Measurements from ENCODE around the gene SDC4. TPM values are rescaled to one million over a fixed set of nuclear protein-coding genes. Genes with fewer than 3 reads are reported as not detected.
A peak's percentile ranks its signal among the peaks of the same experiment; 100 is the strongest.

The SDC4 gene
- total and polyA plus RNA-seq, 2 donors: 7.4 to 18.9 TPM

GRCh38 chr20:45330476-45330875 lies 17.7 kb downstream of the SDC4 start:
- Histone ChIP-seq H3K27ac (ENCODE audit: low read depth in 1 of 2, low read length in 1 of 2) (no peak overlapping the region), H3K36me3 (ENCODE audit: control insufficient read depth in 2 of 2, insufficient read depth in 2 of 2, low read length in 1 of 2) (no peaks in the 10 kb centered on the region)
- 94% methylated on average over 3 of the region's 3 CpGs for WGBS

DNA sequence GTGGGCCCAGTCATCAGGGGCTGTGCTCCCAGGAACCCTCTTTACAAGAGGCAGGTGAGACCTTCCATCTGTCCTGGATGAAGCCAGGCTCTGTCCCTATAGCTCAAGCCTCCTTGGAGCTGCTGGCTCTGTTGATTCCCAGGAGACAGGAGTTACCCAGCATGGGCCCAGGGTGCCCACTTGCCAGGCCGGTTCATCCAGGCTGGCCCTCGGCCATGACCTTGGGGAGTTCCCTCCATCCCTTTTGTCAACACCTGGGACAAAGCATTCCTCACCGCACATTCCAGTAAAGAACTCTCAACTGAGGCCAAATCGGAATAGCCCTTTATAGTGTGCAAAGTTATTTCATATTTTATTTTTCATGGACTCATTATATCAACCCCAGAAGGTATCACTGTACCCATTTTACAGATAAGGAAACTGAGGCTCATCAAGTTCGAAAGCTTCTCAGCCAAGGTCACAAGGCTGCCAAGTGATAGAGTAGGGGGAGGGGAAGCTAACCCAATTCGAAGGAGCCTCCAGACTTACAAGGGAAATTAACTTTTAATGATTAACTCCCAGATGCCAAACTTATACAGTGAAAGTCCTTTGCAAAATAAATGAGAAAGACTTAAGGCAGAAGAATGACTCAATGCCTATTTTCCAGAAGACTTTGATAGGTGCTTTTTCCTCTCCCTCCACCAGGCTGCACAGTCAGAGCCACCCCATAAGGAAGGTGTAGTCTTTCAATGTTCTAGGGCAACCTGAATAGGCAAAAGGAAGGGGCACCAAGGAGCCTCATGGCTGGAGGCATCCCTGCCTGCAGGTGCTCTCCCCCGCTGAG lies 18.5 kb downstream of the SDC4 start:
- DNase-seq (ENCODE audit: low read depth in 6 of 9, low spot score in 9 of 9): no peak

More at GRCh38 chr20:45330476-45330875, 17.7 kb downstream of the SDC4 start:
- Histone ChIP-seq H3K9me3 (ENCODE audit: control insufficient read depth in 2 of 2, insufficient read depth in 1 of 2, low read length in 1 of 2) (no peaks in the 10 kb centered on the region), H3K4me1 (ENCODE audit: control insufficient read depth in 2 of 2, insufficient read depth in 2 of 2, low read length in 2 of 2) (no peaks in the 10 kb centered on the region), H3K4me3 (ENCODE audit: low read length in 2 of 2) (no peak overlapping the region), H3K27me3 (ENCODE audit: control insufficient read depth in 2 of 2, insufficient read depth in 1 of 2, low read length in 1 of 2) (no peaks in the 10 kb centered on the region)
- DNase-seq (ENCODE audit: low read depth in 6 of 9, low spot score in 9 of 9): no peak

GRCh38 chr20:45328451-45328850 lies 19.8 kb downstream of the SDC4 start:
- WGBS: 95% methylated on average over 4 of the region's 4 CpGs
- Histone ChIP-seq H3K27me3 (ENCODE audit: control insufficient read depth in 2 of 2, insufficient read depth in 1 of 2, low read length in 1 of 2) (no peaks in the 10 kb centered on the region), H3K9me3 (ENCODE audit: control insufficient read depth in 2 of 2, insufficient read depth in 1 of 2, low read length in 1 of 2) (no peaks in the 10 kb centered on the region), H3K4me1 (ENCODE audit: control insufficient read depth in 2 of 2, insufficient read depth in 2 of 2, low read length in 2 of 2) (no peaks in the 10 kb centered on the region), H3K27ac (ENCODE audit: low read depth in 1 of 2, low read length in 1 of 2) (no peak overlapping the region), H3K4me3 (ENCODE audit: low read length in 2 of 2) (no peak overlapping the region), H3K36me3 (ENCODE audit: control insufficient read depth in 2 of 2, insufficient read depth in 2 of 2, low read length in 1 of 2) (no peaks in the 10 kb centered on the region)
- no peak for DNase-seq (ENCODE audit: low read depth in 6 of 9, low spot score in 9 of 9)

More for the DNA sequence above, 18.5 kb downstream of the SDC4 start:
- no peaks in the 10 kb centered on the region for H3K4me1 ChIP-seq (ENCODE audit: control insufficient read depth in 2 of 2, insufficient read depth in 2 of 2, low read length in 2 of 2)
- WGBS: 89% methylated on average over 7 of the region's 7 CpGs
- H3K27me3 ChIP-seq (ENCODE audit: control insufficient read depth in 2 of 2, insufficient read depth in 1 of 2, low read length in 1 of 2): no peaks in the 10 kb centered on the region
- H3K27ac ChIP-seq (ENCODE audit: low read depth in 1 of 2, low read length in 1 of 2): no peak overlapping the region
- H3K9me3 ChIP-seq (ENCODE audit: control insufficient read depth in 2 of 2, insufficient read depth in 1 of 2, low read length in 1 of 2): no peaks in the 10 kb centered on the region
- no peak overlapping the region for H3K4me3 ChIP-seq (ENCODE audit: low read length in 2 of 2)
- H3K36me3 ChIP-seq (ENCODE audit: control insufficient read depth in 2 of 2, insufficient read depth in 2 of 2, low read length in 1 of 2): no peaks in the 10 kb centered on the region

- no peaks in the 10 kb centered on the region for H3K4me1 ChIP-seq (ENCODE audit: control insufficient read depth in 2 of 2, insufficient read depth in 2 of 2, low read length in 2 of 2)
- no peaks in the 10 kb centered on the region for H3K9me3 ChIP-seq (ENCODE audit: control insufficient read depth in 2 of 2, insufficient read depth in 1 of 2, low read length in 1 of 2)
- 93% methylated on average over 6 of the region's 6 CpGs for WGBS
- no peaks in the 10 kb centered on the region for H3K27me3 ChIP-seq (ENCODE audit: control insufficient read depth in 2 of 2, insufficient read depth in 1 of 2, low read length in 1 of 2)
- H3K36me3 ChIP-seq (ENCODE audit: control insufficient read depth in 2 of 2, insufficient read depth in 2 of 2, low read length in 1 of 2): no peaks in the 10 kb centered on the region
- no peak overlapping the region for H3K27ac ChIP-seq (ENCODE audit: low read depth in 1 of 2, low read length in 1 of 2)
- H3K4me3 ChIP-seq (ENCODE audit: low read length in 2 of 2): no peak overlapping the region
- DNase-seq (ENCODE audit: low read depth in 6 of 9, low spot score in 9 of 9): no peak
These were observed 22.9 kb downstream of the SDC4 start for GRCh38 chr20:45325371-45325770.

DNA sequence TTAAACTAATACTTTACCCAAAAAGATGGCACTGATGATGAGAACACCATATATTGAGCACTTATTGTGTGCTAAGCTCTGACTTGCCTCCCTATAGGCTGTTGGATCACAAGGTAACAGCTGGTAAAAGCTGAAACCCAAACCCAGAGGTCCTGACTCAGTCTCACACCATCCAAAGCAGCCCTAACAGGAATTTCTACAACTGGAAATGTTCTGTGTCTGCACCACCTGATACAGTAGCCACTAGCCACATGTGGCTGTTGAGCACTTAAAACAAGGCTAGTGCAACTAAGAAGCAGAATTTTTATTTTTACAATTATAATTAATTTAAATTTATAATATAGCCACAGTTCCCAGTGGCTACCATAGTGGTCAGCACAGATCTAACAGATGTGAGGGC lies 24.5 kb downstream of the SDC4 start:
- Histone ChIP-seq H3K27me3 (ENCODE audit: control insufficient read depth in 2 of 2, insufficient read depth in 1 of 2, low read length in 1 of 2) (peaks cover 0 to 3% of the 10 kb centered on the region in 2 donors), H3K36me3 (ENCODE audit: control insufficient read depth in 2 of 2, insufficient read depth in 2 of 2, low read length in 1 of 2) (no peaks in the 10 kb centered on the region), H3K27ac (ENCODE audit: low read depth in 1 of 2, low read length in 1 of 2) (no peak overlapping the region), H3K4me3 (ENCODE audit: low read length in 2 of 2) (no peak overlapping the region), H3K4me1 (ENCODE audit: control insufficient read depth in 2 of 2, insufficient read depth in 2 of 2, low read length in 2 of 2) (peaks cover 0 to 7% of the 10 kb centered on the region in 2 donors), H3K9me3 (ENCODE audit: control insufficient read depth in 2 of 2, insufficient read depth in 1 of 2, low read length in 1 of 2) (no peaks in the 10 kb centered on the region)
- DNase-seq (ENCODE audit: low read depth in 6 of 9, low spot score in 9 of 9): no peak

- WGBS: 65% methylated on average over 7 of the region's 7 CpGs
- Histone ChIP-seq H3K9me3 (ENCODE audit: control insufficient read depth in 2 of 2, insufficient read depth in 1 of 2, low read length in 1 of 2) (no peaks in the 10 kb centered on the region), H3K4me1 (ENCODE audit: control insufficient read depth in 2 of 2, insufficient read depth in 2 of 2, low read length in 2 of 2) (peaks cover 0 to 10% of the 10 kb centered on the region in 2 donors), H3K36me3 (ENCODE audit: control insufficient read depth in 2 of 2, insufficient read depth in 2 of 2, low read length in 1 of 2) (no peaks in the 10 kb centered on the region), H3K27me3 (ENCODE audit: control insufficient read depth in 2 of 2, insufficient read depth in 1 of 2, low read length in 1 of 2) (peaks cover 0 to 11% of the 10 kb centered on the region in 2 donors), H3K27ac (ENCODE audit: low read depth in 1 of 2, low read length in 1 of 2) (no peak overlapping the region), H3K4me3 (ENCODE audit: low read length in 2 of 2) (no peak overlapping the region)
- DNase-seq (ENCODE audit: low read depth in 6 of 9, low spot score in 9 of 9): peak in 2 of 9 donors; percentile 19 to 43
These were observed 25.3 kb downstream of the SDC4 start for GRCh38 chr20:45322952-45323383.

GRCh38 chr20:45320948-45321595 lies 27.2 kb downstream of the SDC4 start:
- Histone ChIP-seq H3K36me3 (ENCODE audit: control insufficient read depth in 2 of 2, insufficient read depth in 2 of 2, low read length in 1 of 2) (no peaks in the 10 kb centered on the region), H3K4me1 (ENCODE audit: control insufficient read depth in 2 of 2, insufficient read depth in 2 of 2, low read length in 2 of 2) (peaks cover 0 to 10% of the 10 kb centered on the region in 2 donors), H3K4me3 (ENCODE audit: low read length in 2 of 2) (no peak overlapping the region), H3K27ac (ENCODE audit: low read depth in 1 of 2, low read length in 1 of 2) (no peak overlapping the region), H3K9me3 (ENCODE audit: control insufficient read depth in 2 of 2, insufficient read depth in 1 of 2, low read length in 1 of 2) (no peaks in the 10 kb centered on the region), H3K27me3 (ENCODE audit: control insufficient read depth in 2 of 2, insufficient read depth in 1 of 2, low read length in 1 of 2) (peaks cover 14 to 30% of the 10 kb centered on the region in 2 donors)
- 50% methylated on average over 5 of the region's 5 CpGs for WGBS
- DNase-seq (ENCODE audit: low read depth in 6 of 9, low spot score in 9 of 9): peak in 2 of 9 donors; percentile 13 to 34

DNA sequence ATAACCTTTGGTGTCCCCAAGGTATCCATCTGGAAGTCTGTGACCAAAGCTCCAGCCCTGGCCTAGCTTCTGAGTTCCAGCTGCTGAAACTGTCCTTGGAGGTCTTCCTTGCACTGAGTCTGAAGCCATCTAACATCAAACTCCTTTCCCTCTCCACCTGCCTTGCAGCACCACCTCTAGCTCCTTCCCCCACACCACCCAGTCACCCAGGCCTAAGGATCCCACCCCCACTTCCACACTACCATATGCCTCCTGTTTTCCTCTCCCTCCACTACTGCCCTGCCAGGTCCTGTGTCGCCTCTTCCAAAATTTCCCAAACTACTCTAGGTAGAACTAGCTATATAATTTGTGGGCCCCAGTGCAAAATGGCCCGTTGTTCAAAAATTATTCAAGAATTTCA lies 29.3 kb downstream of the SDC4 start:
- no peaks in the 10 kb centered on the region for H3K36me3 ChIP-seq (ENCODE audit: control insufficient read depth in 2 of 2, insufficient read depth in 2 of 2, low read length in 1 of 2)
- DNase-seq (ENCODE audit: low read depth in 6 of 9, low spot score in 9 of 9): no peak
- no peak overlapping the region for H3K27ac ChIP-seq (ENCODE audit: low read depth in 1 of 2, low read length in 1 of 2)
- H3K4me1 ChIP-seq (ENCODE audit: control insufficient read depth in 2 of 2, insufficient read depth in 2 of 2, low read length in 2 of 2): peaks cover 0 to 10% of the 10 kb centered on the region in 2 donors
- WGBS: 79% methylated on average over 2 of the region's 2 CpGs
- peaks cover 16 to 47% of the 10 kb centered on the region in 2 donors for H3K27me3 ChIP-seq (ENCODE audit: control insufficient read depth in 2 of 2, insufficient read depth in 1 of 2, low read length in 1 of 2)
- no peaks in the 10 kb centered on the region for H3K9me3 ChIP-seq (ENCODE audit: control insufficient read depth in 2 of 2, insufficient read depth in 1 of 2, low read length in 1 of 2)
- no peak overlapping the region for H3K4me3 ChIP-seq (ENCODE audit: low read length in 2 of 2)

DNA sequence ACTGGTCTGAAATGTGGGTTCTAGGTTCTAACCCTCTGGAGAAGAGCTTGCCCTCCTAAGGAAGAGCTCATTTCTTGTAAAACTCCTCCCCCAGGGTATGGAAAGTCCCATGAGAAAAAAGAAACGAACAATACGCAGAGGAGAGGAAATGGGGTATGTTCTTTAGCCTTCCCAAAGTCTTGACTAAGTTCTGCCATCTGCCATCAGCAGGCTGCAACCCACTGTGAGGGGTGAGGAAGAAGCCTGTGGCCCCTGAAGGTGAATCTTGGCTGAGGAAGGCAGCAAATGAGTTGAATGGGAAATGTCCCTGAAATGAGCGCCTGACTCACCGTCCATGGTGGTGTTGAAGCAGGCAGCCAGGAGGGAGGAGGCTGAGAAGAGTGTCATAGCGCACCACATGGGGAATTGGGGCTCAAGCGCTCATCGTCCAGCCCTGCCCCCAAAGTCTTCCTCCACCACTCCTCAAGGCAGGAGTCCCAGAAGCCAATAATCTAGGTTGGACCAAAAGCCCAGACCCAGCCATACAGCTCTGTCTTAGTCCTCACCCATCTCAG lies 29.8 kb downstream of the SDC4 start:
- no peak for DNase-seq (ENCODE audit: low read depth in 6 of 9, low spot score in 9 of 9)
- Histone ChIP-seq H3K4me1 (ENCODE audit: control insufficient read depth in 2 of 2, insufficient read depth in 2 of 2, low read length in 2 of 2) (peaks cover 0 to 10% of the 10 kb centered on the region in 2 donors), H3K27me3 (ENCODE audit: control insufficient read depth in 2 of 2, insufficient read depth in 1 of 2, low read length in 1 of 2) (peaks cover 16 to 52% of the 10 kb centered on the region in 2 donors), H3K4me3 (ENCODE audit: low read length in 2 of 2) (no peak overlapping the region), H3K9me3 (ENCODE audit: control insufficient read depth in 2 of 2, insufficient read depth in 1 of 2, low read length in 1 of 2) (no peaks in the 10 kb centered on the region), H3K36me3 (ENCODE audit: control insufficient read depth in 2 of 2, insufficient read depth in 2 of 2, low read length in 1 of 2) (no peaks in the 10 kb centered on the region), H3K27ac (ENCODE audit: low read depth in 1 of 2, low read length in 1 of 2) (no peak overlapping the region)
- 85% methylated on average over 7 of the region's 7 CpGs for WGBS

Data from thymus (tissue), 11 donors.